Tongue (tissue), 2 donors: ENCODE measurements around the gene LRRN4CL. TPM values are rescaled to one million over a fixed set of nuclear protein-coding genes. Genes with fewer than 3 reads are reported as not detected.
"Not testable (repeated sequence)": the region's sequence is repeated elsewhere in the genome, so short reads cannot be mapped to it uniquely, and the experiment has no call there.

ENCODE experiments used
- DNase-seq: peaks from one replicate; pipeline ENCODE4 v3.0.0-alpha.2; 2015
- total RNA-seq: library from RNA; depleted of rRNA; stranded (reverse); fragments of >200 nt; gene quantifications from one replicate; pipeline ENCODE4 v1.2.3, GENCODE V29; 2014

Gene LRRN4CL
- total RNA-seq, 1 donor from 2014 or later, result 33.8 TPM

DNA sequence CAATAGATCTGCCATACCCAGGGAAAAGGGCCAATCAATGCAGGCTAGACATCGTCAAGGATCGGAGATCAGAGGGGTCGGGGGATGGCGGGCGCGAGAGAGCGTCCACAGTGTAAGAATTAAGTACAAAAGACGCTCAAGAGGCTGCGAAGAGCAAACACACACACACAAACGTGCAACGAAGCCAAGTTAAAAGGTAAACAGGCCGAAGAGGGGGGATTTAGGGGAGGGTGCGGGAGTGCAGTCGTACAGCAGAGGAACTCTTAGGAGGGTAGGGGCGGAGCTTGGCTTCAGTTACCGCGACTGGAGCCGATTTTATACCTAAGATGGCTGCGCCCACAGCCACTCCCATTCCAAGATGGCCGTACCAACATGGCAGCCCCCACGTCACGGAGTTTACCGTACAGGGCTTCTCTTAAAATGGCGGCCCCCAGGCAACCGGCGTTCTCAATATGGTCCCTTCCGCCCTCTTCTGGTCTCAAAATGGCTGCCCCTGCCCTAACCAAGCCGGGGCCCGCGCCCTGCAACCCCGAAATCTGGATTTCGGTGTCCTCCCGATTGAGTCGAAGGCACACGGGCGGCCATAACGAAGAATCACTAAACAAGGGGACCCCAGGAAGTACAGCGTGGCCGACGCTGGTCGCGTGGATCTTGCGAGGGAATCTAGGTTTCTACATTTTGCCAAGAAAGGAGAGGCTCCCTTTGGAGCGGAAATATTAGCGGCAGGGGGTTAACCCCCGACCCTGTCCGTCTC, 20.1 kb upstream of the LRRN4CL start:
- peak; percentile 100 for DNase-seq

DNA sequence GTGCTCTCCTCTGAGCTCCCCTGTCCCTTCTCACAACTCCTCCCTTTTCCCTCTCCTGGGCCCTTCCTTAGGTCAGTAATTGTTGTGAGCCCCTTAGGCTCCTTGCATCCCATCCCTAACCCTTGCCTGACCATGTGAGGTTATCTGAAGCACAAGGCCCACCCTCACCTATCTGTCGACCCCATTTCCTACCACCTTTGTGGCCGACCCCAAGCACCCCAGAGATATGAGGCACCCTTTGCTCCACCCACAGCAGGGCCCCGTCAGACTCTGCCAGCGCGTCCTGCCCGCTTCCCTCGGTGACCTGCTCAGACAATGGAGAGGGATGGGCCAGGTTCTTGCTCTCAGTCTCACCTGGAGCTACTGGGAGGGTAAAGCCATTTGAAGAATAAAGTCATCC, 19.5 kb upstream of the LRRN4CL start:
- DNase-seq, result no peak

DNA sequence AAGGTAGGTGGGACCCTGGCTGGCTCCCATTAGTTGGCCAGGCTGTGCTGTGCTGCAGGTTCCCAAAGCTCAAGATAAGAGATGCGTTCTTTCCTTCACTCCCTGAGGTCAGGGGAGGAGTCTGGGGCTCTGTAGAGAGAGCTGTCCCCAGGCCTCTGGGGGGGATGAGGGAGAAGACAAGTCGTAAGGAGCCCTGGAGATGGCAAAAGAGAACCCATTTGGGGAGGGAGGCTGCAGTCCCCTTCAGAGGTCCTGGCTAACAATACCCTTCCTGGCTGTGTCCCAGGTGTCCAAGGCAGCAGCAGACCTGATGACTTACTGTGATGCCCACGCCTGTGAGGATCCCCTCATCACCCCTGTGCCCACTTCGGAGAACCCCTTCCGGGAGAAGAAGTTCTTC, 19.1 kb upstream of the LRRN4CL start:
- no peak for DNase-seq

DNA sequence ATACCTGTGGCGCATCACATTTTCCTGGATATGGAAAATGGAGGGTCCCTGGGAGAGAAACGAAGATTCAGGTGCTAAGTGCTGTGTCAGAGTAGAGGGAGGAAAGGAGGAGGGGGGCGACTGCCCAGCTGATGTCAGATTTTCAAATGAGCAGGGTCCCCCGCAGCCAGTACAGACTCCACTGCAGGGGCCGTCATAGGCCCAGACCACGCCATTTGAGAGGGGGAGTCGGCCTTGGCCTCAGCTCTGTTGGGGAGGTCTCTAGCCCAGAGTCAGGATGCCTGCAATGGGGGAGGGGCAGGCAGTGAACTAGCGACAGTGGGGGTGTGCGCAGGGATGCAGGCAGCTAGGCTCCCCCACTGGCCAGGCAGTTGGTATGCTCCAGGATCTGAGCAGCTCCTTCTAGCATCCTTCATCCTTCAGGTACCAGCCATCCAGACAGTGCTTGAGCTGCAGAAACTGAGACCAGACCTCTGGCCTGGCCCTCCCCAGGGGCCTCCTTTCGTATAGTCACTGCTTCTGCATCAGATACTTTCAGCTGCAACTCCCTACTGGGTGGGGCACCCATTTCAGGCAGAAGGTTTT, 18.0 kb upstream of the LRRN4CL start, which contains the start of the genes BSCL2 and GNG3:
Gene BSCL2, minus strand, starts transcription at position 148 of the 585 bp plus-strand sequence. CDS start 229 bp downstream, outside the sequence.
Gene GNG3, plus strand, starts transcription at position 400 of the 585 bp plus-strand sequence. CDS start 620 bp downstream, outside the sequence.
- peak; percentile 59 for DNase-seq

DNA sequence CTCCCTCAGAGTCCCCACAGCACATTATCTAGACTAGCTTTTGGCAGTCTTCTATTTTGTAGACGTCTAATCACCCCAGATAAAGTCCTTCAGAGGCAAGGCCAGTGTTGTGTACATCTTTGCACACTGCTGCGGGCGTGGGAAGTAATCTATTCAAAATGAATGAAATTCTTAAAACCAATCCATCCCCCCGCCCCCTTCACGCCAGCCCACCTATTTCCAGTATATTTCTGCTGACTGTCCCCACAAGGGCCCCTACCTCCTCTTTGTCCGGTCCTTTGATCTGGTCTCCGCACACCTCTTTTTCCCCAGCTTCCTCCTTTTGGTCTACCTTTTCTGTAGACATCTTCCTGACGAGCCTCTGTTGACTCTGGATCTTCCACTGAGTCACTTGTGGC, 17.5 kb upstream of the LRRN4CL start:
- no peak for DNase-seq

DNA sequence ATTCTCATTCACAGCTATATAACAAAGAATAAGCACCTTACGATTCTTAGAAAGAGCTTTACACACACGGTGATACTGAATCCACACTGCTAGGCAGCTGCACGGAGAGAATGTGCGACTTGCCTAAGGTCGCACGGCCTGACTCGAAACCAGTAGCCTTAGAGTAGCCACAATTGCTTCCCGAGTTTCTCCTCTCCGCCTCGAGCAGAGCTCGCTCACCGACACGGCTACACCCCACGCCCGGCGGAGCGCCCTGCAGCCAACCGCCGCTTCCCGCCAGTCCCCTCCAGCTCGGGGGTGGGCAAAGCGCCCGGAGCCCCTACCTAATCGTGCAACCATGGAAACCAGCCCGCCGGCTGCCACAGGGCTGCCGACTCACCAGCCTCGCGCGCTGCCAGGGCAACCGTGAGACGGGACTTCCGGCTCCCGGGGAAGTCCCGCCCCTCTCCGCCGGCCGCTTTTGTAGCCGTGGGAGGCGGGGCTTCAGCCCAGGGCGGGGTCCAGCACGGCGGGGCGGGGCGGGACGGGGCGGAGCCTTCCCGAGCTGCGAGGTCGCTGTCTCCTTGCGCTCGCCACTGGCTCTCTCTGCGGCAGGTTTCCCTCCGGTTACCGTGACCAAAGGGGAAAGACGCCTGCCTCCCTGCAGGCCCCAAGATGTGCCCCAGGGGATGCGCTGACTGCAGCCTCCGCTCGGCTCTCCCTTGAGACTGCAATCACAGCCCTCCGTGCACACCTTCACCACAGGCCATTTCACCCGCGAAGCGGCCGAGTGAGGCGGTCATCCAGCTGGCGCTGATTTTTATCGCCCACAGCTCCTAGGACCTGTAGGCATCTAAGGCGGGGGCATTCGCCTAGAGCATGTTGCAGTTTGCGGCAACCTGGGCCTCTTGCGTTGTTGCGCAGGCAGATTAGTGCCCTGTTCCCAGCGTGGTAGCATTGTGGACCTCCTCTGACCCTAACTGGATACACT, 16.8 kb upstream of the LRRN4CL start:
- peak; percentile 97 for DNase-seq

DNA sequence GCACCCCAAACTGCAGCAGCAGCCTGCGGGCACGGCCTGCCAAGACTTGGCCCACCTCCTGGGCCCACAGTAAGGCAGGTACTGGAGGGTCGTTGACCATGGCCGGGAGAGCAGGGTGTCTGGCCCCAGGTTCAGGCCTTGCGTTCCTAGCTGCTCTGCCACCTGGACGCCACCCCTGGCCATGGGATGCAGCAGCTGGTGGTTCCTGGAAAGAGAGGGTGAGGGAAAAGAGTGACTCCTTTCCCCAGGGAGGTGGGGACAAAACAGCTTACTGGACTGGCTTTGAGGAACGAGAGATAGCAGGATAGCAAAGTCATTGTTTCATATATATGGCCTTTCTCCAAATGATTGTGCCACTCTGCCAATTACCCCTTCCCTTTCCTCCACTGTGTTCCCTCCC, 16.1 kb upstream of the LRRN4CL start:
- no peak for DNase-seq

DNA sequence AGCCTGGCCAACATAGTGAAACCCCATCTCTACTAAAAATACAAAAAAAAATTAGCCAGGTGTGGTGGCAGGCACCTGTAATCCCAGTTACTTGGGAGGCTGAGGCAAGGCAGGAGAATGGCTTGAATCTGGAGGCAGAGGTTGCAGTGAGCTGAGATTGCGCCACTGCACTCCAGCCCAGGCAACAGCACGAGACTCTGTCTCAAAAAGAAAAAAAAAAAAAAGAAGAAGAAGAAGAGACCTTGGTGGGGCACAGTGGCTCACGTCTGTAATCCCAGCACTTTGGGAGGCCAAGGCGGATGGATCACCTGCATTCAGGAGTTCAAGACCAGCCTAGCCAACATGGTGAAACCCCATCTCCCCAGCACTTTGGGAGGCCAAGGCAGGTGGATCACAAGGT, 14.6 kb upstream of the LRRN4CL start:
- DNase-seq, result not testable (repeated sequence)

DNA sequence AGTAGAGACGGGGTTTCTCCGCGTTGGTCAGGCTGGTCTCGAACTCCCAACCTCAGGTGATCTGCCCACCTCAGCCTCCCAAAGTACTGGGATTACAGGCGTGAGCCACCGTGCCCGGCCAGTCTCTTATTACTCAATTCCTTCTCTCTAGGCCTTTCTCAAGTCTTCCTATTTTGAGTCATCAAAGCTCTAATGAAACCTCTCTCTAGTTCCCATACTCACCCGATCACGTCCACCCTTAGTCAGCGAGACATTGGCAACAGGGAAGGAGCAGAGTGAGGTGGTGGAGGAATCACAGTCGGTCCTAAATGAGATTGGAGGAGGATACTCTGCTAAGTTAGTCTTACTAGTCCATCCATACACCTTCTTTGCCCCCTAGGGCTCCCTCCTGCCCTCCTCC, 12.9 kb upstream of the LRRN4CL start:
- no peak for DNase-seq

DNA sequence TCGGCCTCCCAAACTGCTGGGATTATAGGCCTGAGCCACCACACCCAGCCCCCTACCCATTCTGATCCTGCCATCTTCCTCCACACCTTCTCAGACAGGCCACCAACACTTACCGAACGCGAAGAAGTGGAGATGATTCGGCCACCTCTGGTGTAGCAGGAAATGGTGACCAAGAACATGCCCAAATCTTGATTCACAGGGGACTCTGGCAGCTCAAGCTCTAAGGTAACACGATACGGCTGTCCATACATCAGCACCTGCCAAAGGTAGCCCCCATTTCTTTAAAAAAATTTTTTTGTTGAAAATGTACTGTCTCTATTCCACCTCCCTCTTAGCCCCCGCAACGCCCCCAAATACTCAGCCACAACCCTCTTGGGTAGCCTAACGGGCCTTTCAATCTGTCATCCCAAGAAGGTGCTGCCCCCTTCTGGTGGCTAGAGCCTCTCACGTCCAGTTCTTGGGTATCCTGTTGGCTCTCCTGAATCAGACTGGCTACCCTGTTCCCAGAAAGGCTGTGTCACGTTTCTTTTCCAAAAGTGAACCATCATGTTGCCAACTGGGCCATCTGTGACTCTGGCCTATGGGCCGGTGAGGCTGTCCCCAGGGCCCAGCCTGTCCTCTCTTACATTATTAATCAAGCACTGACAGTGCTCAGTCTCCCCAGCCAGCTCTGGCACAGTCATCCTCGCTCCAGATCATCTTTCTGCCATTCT, 5.3 kb upstream of the LRRN4CL start:
- DNase-seq, result peak; percentile 89

DNA sequence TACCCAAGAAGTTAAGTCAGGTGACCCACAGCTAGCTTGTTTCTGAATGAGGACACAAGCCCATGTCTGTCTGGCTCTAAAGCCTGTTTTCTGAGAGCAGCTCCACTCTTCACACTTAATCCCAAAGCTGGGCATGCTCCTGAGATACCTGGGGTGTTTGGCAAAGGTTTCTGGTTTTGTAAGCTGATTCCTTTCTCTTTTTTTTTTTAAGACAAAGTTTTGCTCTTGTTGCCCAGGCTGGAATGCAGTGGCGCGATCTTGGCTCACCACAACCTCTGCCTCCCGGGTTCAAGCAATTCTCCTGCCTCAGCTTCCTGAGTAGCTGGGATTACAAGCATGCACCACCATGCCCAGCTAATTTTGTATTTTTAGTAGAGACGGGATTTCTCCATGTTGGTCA, 4.3 kb upstream of the LRRN4CL start:
- DNase-seq, result not testable (repeated sequence)

DNA sequence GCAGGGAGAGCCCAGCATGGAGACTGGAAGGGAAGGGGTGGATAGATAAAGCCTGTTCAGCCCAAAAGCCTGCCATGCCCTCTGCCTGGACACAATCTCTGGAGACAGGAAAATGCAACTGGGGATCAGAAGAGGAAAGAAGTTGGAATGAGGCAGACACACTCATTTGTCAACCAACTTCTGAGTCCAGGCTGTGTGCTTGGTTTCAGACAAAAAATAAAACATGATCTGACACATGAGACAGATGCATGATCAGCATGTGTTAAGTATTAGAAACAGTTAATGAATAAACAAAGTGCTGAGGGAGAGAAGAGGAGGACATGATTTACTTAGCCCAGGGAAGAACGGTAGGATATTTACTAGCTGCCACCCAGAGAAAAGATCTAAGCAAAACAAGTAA, 839 bp downstream of the LRRN4CL start:
- DNase-seq, result no peak

DNA sequence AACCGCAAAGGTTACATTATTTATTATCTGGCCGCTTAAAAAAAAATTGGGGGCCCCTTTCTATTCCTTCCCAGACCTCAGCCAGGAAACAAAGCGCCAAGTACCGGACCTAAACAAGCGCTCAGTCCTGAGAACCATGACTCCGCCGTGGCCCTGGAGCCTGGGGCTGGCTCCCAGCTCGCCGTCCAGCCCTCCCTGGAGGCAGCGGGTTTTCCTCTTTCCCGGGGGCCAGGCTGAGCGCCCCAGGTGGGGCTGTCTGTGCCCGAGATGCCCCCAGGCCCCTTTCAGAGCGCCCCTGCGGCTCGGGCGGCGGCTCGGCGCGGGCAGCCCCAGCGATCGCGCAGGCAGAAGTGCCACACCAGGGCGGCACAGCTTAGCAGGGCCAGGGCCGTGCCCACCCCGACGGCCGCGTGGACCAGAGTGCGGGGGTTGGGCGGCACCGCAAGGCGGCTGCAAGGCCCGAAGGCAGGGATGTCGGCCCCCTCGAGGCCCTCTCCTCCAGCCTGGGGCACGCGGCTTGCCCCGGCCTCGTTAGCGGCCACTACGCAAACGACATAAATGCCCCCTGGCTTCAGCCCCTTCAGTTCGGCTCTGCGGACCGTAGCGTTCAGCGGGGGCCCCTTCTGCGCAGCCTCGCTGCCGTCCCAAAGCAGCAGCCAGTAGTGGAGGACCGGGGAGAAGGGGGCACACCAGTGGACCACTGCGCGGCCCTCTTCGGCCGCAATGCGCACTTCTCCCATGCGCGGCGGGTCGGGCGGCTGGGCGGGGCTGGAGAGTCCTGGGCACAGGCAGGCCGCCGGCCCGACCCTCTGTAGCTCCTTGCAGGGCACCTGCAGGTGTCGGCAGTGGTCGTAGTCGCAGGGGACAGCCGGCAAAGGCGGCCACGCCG, 1.6 kb downstream of the LRRN4CL start:
- DNase-seq, result no peak

DNA sequence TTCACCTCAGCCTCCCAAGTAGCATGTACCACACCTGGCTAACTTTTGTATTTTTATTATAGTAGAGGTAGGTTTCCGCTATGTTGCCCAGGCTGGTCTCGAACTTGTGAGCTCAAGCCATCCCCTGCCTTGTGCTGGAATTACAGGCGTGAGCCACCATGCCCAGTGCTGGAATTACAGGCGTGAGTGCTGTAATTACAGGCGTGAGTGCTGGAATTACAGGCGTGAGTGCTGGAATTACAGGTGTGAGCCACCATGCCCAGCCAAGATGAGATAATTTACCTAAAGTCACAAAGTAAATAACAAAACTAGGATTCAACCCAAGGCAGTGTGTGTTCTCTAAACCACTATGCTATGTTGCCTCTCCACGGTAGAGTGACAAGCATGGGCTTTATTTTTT, 6.8 kb downstream of the LRRN4CL start:
- no peak for DNase-seq

DNA sequence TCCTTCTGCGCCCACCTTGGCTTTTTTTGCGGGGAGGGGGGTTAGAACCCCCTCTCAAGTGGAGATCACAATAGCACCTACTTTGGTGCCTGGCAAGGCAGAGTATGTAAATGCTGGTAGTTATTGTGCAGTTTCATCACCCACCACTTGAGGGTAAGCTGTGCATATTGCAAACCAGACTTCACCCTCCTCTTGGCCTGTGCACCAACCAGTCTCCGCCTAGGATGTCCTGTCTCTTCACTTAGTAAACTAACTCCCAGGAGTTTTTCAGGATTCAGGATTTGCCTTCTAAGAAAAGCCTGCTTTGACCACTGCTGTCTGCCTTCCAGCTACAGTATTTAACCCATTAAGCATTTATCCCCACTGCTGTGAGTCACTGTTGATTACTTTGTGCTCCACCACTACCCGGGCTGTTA, 8.5 kb downstream of the LRRN4CL start:
- DNase-seq, result peak; percentile 65

DNA sequence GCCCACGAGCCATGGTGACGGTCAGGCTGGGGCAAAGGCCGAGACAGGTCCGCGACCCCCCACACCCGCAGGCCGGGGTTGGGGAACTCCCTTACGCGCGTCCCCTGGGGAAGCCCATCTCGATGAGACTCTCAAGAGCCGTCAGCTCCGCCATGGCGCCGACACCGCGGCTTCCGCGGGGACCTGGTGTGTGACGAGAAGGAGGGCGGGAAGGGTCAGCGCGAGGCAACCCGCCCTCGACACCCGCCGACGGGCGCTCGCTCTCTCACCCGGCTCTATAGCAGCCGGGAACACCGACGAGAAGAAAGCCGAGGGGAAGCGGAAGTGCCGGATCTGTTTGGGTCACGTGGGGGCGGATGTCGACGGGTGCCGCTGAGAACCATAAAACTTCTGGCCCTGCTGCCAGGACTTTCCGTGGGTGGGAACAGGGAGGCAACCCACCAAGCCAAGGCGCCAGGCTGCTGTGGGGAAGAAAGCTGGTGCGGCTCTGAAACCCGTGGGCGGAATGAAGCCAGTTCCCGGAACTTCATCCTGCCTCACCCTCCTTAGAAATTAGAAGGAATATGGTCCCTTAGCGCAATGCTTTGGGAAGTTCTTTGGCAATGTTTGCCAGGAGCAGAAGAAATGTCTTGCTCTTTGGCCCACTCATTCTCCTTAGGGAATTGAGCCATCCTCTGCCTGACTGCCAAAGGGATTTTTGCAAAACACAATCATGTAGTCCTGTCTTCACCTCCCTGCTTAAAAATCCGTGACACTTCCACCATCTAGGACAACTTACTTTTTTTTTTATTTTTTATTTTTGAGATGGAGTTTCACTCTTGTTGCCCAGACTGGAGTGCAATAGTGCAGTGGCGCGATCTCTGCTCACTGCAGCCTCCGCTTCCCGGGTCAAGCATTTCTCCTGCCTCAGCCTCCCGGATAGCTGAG, 10.3 kb downstream of the LRRN4CL start, which contains the start of gene UBXN1:
Gene UBXN1, minus strand, starts transcription at position 304 of the 927 bp plus-strand sequence. Its CDS starts 150 bp downstream, at position 154.
- peak; percentile 96 for DNase-seq

DNA sequence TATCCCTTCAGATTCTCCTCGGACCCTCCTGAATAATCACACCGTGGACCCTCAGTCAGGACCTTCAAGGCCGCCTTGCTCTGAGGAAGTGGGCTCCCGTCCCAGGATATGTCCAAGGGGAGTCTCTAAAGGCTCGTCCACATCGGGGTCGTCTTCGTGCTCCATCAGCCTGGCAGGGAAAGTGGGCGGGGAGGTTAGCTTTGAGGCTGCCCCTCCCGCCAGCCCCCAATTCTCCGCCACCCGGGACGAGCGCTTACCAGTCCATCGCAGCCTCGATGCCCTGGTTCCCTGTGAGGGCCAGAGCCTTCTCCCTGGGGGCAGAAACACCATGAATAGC, 10.9 kb downstream of the LRRN4CL start:
- no peak for DNase-seq

DNA sequence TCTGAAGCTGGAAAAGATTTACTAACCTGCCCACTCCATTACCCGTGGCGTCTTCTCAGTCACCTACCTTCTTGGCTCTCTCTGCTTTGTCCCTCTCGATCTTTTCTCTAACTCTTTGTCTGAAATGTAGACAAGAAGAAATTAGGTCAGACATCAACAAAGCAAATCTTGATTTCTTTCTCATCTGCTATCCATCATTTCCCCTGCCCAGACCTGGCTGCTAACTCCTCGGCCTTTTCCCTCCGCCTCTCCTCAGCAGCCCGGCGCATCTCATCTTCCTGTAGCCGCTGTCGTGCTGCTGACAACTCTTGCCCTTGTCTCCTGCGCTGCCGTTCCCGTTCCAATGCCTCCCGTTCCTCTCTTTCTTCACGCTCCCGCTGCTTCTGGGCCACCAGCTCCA, 11.6 kb downstream of the LRRN4CL start:
- DNase-seq, result no peak

DNA sequence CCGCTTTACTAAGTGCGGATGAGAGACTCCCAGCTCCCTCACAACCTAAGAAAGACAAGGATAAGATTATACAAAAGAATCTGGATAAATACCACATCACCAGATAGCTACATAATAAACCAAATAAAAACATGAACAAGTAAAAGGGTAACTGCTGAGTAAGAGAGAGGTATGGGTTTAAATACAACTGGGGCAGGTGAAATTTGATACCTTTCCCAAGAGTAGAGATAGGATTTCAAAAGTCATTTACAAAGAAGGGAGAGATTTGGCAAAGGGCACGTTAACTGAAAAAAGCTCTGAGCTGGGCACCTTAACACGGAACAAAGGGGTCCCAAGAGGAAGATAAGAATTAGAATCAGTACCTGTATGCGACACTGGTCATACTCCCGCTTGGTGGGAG, 12.2 kb downstream of the LRRN4CL start:
- DNase-seq, result no peak

DNA sequence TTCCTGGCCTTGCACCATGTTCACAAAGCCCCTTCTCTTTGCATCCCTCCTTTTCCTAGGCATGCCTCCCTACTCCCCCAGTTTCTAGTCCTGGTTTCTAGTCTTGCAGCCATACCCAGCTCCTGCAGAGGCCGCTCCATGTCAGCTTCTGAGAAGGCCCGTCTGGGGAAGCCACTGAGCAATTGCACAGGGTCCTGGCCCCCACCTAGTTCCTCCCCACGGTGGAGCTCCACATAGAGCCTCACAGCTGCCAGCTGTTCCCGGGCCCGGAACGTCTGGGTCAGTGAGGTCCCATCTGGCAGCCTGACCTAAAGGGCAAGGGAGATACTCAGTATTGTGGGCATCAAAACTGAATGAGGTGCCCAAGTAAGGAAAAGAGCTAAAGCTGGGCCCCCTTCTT, 12.6 kb downstream of the LRRN4CL start:
- no peak for DNase-seq
